ENCODE data around the gene CCDC197. TPM values are rescaled to one million over a fixed set of nuclear protein-coding genes. Genes with fewer than 3 reads are reported as not detected.

CCDC197 gene
- total and polyA plus RNA-seq, 4 donors: not detected

- no peaks in the 10 kb centered on the region for H3K36me3 ChIP-seq (ENCODE audit: control insufficient read depth in 4 of 4, insufficient read depth in 3 of 4, low read depth in 1 of 4, low read length in 3 of 4)
- no peak overlapping the region for H3K9ac ChIP-seq (ENCODE audit: low read depth in 1 of 2, low read length in 2 of 2)
- H3K4me1 ChIP-seq (ENCODE audit: control insufficient read depth in 4 of 4, insufficient read depth in 4 of 4, low read length in 3 of 4): peaks cover 0 to 9% (median 2%) of the 10 kb centered on the region in 4 donors
- no peaks in the 10 kb centered on the region for H3K9me3 ChIP-seq (ENCODE audit: control insufficient read depth in 4 of 4, low read length in 3 of 4)
- no peaks in the 10 kb centered on the region for H3K27me3 ChIP-seq (ENCODE audit: control insufficient read depth in 4 of 4, insufficient read depth in 4 of 4, low read length in 3 of 4)
- H3K4me3 ChIP-seq (ENCODE audit: low read depth in 1 of 3, low read length in 3 of 3): no peak overlapping the region
- H3K27ac ChIP-seq (ENCODE audit: low read depth in 1 of 2, low read length in 2 of 2): no peak overlapping the region
- no peak for DNase-seq (ENCODE audit: low spot score)
- WGBS: 93% methylated on average over 3 of the region's 3 CpGs
- TF ChIP-seq GABPA (IDR thresholded peaks at IDR 0.05 in 1 of 2, conservative IDR thresholded peaks at IDR 0.05 in 1 of 2) (no peak), RAD21 (IDR thresholded peaks at IDR 0.05) (no peak), RXRA (IDR thresholded peaks at IDR 0.05) (no peak), HNF4A (conservative IDR thresholded peaks at IDR 0.05) (no peak), HNF4G (IDR thresholded peaks at IDR 0.05) (no peak), NR2F2 (IDR thresholded peaks at IDR 0.05) (no peak), ATF3 (IDR thresholded peaks at IDR 0.05) (no peak), JUND (IDR thresholded peaks at IDR 0.05) (no peak), FOXA1 (IDR thresholded peaks at IDR 0.05) (no peak), EGR1 (IDR thresholded peaks at IDR 0.05; ENCODE audit: low read depth in 2 of 2) (no peak), FOXA2 (IDR thresholded peaks at IDR 0.05) (no peak), MAX (IDR thresholded peaks at IDR 0.05) (no peak)
- TF ChIP-seq, protein P1, sequence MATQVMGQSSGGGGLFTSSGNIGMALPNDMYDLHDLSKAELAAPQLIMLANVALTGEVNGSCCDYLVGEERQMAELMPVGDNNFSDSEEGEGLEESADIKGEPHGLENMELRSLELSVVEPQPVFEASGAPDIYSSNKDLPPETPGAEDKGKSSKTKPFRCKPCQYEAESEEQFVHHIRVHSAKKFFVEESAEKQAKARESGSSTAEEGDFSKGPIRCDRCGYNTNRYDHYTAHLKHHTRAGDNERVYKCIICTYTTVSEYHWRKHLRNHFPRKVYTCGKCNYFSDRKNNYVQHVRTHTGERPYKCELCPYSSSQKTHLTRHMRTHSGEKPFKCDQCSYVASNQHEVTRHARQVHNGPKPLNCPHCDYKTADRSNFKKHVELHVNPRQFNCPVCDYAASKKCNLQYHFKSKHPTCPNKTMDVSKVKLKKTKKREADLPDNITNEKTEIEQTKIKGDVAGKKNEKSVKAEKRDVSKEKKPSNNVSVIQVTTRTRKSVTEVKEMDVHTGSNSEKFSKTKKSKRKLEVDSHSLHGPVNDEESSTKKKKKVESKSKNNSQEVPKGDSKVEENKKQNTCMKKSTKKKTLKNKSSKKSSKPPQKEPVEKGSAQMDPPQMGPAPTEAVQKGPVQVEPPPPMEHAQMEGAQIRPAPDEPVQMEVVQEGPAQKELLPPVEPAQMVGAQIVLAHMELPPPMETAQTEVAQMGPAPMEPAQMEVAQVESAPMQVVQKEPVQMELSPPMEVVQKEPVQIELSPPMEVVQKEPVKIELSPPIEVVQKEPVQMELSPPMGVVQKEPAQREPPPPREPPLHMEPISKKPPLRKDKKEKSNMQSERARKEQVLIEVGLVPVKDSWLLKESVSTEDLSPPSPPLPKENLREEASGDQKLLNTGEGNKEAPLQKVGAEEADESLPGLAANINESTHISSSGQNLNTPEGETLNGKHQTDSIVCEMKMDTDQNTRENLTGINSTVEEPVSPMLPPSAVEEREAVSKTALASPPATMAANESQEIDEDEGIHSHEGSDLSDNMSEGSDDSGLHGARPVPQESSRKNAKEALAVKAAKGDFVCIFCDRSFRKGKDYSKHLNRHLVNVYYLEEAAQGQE (IDR thresholded peaks at IDR 0.05): no peak
- TF ChIP-seq, protein P2, sequence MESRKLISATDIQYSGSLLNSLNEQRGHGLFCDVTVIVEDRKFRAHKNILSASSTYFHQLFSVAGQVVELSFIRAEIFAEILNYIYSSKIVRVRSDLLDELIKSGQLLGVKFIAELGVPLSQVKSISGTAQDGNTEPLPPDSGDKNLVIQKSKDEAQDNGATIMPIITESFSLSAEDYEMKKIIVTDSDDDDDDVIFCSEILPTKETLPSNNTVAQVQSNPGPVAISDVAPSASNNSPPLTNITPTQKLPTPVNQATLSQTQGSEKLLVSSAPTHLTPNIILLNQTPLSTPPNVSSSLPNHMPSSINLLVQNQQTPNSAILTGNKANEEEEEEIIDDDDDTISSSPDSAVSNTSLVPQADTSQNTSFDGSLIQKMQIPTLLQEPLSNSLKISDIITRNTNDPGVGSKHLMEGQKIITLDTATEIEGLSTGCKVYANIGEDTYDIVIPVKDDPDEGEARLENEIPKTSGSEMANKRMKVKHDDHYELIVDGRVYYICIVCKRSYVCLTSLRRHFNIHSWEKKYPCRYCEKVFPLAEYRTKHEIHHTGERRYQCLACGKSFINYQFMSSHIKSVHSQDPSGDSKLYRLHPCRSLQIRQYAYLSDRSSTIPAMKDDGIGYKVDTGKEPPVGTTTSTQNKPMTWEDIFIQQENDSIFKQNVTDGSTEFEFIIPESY (IDR thresholded peaks at IDR 0.05): no peak
- TF ChIP-seq, protein P3, sequence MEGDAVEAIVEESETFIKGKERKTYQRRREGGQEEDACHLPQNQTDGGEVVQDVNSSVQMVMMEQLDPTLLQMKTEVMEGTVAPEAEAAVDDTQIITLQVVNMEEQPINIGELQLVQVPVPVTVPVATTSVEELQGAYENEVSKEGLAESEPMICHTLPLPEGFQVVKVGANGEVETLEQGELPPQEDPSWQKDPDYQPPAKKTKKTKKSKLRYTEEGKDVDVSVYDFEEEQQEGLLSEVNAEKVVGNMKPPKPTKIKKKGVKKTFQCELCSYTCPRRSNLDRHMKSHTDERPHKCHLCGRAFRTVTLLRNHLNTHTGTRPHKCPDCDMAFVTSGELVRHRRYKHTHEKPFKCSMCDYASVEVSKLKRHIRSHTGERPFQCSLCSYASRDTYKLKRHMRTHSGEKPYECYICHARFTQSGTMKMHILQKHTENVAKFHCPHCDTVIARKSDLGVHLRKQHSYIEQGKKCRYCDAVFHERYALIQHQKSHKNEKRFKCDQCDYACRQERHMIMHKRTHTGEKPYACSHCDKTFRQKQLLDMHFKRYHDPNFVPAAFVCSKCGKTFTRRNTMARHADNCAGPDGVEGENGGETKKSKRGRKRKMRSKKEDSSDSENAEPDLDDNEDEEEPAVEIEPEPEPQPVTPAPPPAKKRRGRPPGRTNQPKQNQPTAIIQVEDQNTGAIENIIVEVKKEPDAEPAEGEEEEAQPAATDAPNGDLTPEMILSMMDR (IDR thresholded peaks at IDR 0.05; ENCODE audit: low read depth, low read length, missing input control): no peak
Observed at GRCh38 chr14:93964820-93965286, 32.2 kb upstream of the CCDC197 start.

DNA sequence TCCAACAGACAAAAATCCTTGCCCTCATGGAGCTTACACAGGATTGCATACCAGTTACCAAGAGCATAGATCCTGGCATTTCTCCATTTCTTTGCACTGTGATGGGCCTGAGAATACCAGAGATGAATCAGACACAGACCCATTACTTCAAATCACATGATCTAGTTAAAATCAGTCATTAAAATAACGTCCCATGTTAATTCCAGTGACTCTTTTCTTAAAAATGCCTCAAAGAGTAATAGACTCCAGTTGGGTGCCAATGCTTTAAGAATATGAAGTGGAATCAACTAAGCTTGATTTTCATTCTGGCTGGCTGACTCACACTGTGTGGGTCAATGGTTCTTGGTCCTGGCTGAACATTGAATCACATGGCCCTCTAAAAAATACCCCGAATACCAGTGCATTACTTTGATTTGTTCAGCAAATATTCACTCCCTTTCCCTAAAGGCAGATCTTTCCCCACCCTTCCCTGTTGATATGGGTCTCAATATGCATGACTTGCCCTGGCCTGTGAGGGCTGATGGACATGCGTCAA, 31.7 kb upstream of the CCDC197 start:
- H3K4me3 ChIP-seq (ENCODE audit: low read depth in 1 of 3, low read length in 3 of 3): no peak overlapping the region
- H3K27ac ChIP-seq (ENCODE audit: low read depth in 1 of 2, low read length in 2 of 2): no peak overlapping the region
- H3K36me3 ChIP-seq (ENCODE audit: control insufficient read depth in 4 of 4, insufficient read depth in 3 of 4, low read depth in 1 of 4, low read length in 3 of 4): no peaks in the 10 kb centered on the region
- peaks cover 0 to 9% (median 2%) of the 10 kb centered on the region in 4 donors for H3K4me1 ChIP-seq (ENCODE audit: control insufficient read depth in 4 of 4, insufficient read depth in 4 of 4, low read length in 3 of 4)
- DNase-seq (ENCODE audit: low spot score): no peak
- H3K9ac ChIP-seq (ENCODE audit: low read depth in 1 of 2, low read length in 2 of 2): no peak overlapping the region
- no peaks in the 10 kb centered on the region for H3K27me3 ChIP-seq (ENCODE audit: control insufficient read depth in 4 of 4, insufficient read depth in 4 of 4, low read length in 3 of 4)
- no peaks in the 10 kb centered on the region for H3K9me3 ChIP-seq (ENCODE audit: control insufficient read depth in 4 of 4, low read length in 3 of 4)
- 88% methylated on average over 3 of the region's 3 CpGs for WGBS
- TF ChIP-seq TAF1 (conservative IDR thresholded peaks at IDR 0.05) (no peak), MAX (IDR thresholded peaks at IDR 0.05) (no peak), FOXA2 (IDR thresholded peaks at IDR 0.05) (no peak), GABPA (IDR thresholded peaks at IDR 0.05 in 1 of 2, conservative IDR thresholded peaks at IDR 0.05 in 1 of 2) (no peak), ATF3 (IDR thresholded peaks at IDR 0.05) (no peak), FOXA1 (IDR thresholded peaks at IDR 0.05) (no peak), SP1 (IDR thresholded peaks at IDR 0.05) (no peak), YY1 (IDR thresholded peaks at IDR 0.05) (no peak)
- TF ChIP-seq, protein P1 (IDR thresholded peaks at IDR 0.05): no peak
